Stimulated activated CD4-positive, alpha-beta T cell treated with anti-CD3 and anti-CD28 coated beads, TNF-alpha, amount 100 ng/mL, for 4 hours (primary cell): ENCODE results near the gene FAM3D.

Experiments used
- DNase-seq, 3 experiments: peaks; one replicate each; pipeline ENCODE4 v3.0.0-alpha.2; 2020; ENCODE audit warnings: low read depth in 3 of 3

FAM3D gene

DNA sequence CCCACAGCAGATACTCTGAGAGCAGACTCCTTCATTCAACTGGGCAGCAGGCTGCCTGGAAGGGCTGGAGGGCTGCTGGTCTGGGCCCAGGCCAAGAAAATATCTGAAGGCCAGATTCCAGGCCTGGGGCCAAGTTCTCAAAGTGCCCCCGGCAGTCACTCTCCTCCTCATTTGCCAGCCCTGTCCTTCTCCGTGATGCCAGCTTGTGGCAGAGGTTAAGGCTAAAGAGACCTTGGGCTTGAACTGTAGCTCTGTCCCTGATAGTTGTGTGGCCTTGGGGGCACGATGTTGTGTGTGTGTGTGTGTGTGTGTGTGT, 39.0 kb downstream of the FAM3D start:
- no peak for DNase-seq

DNA sequence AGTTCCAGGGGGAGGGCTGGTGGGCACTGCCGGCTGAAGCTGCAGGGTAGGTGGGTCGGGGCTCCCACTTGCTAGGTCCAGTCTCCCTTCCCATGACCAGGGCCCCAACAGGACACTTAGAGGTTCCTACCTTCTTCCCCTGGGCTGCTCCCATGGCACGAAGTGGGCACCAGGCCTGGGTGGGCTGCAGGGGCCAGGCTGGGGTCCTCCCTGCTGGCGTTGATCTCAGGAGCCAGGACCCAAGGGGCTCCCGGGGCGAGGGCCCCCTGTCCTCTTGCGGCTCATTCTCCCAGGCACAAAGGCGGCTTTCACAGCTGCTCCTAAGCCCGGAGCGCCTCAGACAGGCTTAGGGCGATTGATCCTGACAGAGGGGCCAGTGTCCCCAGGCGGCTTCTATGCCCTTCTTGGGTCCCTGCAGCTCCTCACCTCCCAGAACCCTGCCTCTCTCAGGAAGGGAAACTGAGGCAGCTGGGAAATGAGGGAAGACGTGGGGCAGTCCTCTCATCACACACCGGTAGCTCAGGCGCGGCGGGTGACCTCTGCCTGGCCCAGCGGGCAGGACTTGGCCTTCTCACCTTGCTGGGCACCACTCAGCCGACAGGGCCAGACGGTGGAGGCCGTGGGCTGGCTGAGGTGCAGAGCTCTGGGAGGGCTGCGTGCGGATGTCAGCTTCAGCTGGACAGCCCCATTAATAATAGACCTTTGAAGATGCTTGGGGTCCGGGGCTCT, 39.6 kb downstream of the FAM3D start:
- no peak for DNase-seq

DNA sequence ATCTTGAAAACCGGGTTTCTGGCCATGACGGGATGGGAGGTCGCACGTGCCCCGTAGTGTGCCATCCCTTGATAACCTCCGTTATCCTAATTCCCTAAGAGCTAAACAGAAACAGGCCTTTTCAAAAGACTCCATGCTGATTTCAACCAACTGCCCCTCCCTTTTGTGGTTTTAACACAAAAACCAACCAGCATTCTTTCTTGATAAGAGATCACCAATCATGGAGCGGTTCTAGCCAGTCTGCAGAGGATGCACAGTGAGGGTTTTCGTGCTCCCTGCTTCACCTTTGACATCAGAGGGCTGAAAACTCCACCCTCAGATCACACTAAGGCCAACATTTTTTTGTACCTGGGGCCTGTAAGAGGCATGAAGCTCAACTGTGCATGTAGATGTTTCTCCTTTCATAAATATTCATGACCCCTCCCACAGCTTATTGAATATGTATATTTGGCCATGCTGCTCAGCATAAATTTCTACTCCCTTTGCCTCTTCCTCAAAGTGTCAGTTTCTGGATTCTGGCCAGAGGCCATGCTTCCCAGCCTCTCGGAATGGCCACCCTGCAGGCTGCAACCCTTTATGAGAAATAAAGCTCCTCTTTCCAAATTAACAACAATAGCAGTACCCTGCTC, 41.3 kb downstream of the FAM3D start:
- DNase-seq, result no peak

DNA sequence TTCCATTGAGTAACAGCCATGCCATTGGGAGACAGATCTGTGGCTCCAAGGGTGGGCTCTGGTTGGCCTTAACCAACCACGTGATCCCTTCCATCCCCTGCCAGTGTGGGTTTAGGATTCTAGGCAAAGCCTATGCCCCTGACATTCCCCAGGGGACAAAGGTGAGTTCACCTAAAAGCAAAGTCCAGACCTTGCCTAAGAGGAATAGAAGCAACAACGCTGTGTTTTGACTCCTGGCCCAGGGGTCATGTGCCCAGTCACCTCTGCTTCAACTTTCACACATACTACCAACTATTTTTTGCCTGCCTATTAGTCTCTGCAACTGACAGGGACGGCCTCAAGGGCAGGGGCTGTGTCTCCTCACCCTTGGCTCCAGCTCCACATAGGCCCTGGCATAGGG, 42.0 kb downstream of the FAM3D start:
- no peak for DNase-seq

DNA sequence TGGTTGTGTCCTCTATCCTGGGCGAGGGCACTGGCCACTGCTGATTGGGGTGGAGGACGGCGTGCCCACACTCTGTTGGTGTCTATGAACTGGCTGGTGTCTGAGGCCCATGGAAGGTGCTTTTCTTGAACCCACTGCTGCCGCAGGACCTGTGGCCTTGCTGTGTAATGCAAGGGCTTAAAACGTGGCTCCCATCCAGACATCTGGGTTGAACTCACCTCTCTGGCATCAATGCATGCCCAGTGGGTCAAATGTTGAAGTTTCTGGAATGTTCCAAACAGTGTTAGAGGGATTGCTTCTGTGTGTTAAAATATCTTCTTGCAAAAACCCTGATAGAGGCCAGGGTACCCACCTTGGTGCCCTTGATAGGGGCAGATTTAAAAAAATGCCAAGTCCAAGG, 42.6 kb downstream of the FAM3D start:
- DNase-seq, result no peak

DNA sequence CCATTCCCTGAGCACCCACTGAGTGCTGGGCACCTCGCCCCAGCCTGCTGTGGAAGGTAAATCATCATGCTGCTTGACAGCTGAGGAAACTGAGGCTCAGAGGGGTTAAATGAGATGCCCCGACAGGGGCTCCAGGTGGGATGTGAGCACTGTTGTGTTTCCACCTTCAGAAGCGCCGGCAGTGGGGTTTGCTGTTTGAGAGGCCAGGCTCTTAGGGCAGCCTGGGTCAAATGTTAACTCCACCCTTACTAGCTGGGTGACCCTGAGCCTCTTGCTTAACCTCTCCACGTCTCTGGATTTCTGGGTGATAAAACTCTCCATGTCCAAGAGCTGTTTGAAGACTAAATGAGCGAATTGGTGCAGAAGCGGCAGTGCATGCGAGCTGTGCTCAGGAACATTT, 43.1 kb downstream of the FAM3D start:
- DNase-seq, result no peak

DNA sequence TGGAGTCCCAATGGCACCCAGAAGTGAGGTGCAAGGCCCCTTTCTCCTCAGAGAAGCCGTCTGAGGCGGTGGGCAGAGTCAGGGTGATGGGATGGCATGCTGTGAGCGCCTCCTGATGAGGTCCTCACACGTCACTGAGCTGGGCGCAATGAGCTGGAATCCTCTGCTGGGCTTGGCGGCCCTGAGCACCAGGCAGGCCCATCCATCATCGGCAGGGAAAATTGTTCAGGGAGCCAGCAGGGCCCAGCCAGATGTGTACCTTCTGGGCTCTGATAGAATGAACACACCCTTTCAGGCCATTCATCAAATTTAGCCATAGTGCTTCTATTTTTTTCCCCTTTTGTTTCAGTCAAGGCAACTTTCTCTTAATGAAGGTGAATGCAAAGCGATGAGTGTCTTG, 43.7 kb downstream of the FAM3D start:
- no peak for DNase-seq

DNA sequence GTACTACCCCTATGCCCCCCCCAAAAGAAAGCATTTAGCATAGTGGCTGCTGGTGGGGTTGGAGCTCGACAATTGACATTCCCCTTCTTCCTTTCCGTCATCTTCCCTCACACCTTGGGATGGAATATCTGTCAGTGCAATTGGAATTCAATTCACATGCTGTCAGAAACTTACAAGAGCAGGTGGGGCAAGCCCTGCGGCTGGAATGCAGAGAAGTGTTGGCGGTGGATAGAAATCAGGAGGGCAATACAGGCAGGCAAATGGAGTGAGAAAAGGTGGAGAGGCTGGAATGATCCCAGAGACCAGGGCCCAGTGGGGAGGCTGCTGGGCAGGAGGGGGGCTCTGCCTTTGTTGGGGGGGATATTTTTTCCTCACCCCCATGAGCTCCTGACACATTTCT, 44.1 kb downstream of the FAM3D start:
- no peak for DNase-seq

DNA sequence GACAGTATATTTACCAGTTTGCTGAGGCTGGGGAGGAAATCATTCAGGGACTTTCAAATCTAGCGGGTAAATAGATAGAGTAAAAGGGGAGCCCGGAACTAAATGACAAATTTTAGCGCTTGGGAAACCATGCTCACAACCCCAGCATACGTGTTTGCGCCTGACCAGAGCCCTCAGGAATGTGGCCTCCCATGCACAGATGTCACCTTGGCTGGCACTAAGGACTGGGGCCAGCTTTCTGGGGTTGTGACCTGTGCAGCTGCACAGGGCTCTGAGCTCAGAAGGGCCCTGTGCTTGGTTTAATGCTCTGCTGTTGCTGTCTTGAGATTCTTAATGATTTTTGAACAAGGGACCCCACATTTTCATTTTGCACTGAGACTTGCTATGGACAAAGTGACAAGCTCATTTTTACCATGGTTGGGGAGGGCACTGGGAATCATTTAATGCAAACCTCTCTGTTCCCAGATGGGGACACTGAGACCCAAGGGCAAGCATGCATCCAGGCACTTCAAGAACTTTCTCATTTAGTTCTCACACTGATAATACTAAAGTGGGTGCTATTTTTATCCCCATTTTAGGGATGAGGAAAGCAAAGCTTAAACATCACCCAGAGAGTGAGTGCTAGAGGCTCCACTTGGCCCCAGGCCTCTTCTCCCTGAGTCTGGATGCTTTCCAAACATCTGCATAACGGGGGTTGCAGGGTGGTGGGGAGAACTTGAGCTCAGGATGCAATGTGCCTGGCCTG, 45.3 kb downstream of the FAM3D start:
- DNase-seq, result no peak

DNA sequence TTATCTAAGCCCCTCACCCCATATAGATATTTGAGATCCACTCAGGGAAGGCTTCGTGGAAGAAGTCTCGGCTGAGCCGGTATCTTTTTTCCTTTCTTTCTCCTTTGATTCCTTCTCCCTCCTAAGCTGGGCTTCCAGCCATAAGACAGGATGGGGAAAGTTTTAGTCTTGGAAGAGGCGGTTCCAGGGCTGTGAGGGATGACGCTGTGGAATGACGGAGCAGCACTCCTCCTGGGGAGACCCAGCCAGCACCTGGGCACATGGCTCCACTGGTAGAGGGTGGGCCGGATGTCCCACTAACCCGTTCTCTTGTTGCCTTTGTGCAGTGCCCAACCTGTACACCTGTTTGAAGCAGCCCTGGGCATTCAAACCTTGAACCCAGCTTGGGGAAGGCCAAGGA, 46.2 kb downstream of the FAM3D start:
- no peak for DNase-seq

DNA sequence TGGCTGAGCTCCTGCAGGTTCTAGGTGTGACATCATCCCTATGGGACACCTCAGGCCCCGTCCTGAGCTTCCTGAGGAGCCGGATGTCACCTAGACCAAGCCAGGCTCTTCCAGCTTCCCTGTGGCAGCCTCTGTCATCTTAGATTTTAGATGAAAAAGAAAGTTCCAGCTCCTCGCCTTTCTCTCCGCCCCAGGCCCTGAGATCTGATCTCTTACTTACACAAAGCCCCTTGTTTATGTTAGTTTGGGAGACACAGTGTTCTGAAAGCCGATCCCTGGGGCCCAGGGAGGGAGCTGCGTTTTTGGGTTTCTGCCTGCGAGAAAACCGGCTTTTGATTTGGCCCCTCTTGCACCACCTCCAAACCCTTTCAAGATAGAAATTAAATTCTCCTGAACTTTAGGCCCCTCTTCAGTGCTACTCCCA, 49.2 kb downstream of the FAM3D start:
- no peak for DNase-seq

DNA sequence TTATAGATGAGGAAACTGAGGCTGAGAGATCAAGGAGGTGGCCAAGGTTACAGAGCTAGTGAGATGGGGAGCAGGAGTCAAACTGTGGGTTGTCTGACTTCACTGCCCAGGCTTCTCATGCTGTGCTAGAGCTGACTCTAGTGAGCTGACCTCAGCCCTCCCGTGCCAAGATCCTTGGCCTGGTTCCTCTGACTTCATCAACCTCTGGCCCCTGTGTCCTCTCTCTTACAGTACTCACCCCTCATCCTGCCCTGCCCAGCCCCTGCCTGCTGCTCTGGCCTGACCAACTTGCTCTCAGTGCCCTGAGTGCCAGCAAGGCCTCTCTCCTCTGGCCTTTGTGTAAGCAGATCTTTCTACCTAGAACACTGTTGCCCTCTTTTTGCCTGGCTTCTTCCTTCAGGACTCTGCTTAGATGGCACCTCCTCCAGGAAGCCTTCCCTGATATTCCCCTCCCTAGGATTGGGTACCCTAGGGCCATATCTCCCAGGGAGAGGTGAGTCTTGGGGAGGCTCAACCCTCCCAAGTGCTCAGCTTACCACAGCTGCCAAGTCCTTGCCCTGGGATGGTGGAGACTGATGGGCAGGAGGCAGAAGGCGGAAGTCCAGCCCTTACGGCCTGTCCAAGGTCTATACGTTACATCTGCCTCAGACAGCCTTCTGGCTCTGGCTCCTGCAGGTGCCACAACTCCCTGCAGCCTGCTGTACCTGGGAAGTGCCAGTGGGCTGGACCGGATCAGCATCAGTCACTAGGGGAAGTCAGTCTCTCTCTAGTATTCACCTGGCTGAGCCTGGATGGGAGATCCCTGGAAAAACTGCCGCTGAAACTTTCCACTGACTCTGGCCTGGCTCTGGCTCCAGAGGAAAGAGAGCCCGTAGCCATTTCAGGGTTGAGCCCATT, 53.1 kb downstream of the FAM3D start:
- no peak for DNase-seq

DNA sequence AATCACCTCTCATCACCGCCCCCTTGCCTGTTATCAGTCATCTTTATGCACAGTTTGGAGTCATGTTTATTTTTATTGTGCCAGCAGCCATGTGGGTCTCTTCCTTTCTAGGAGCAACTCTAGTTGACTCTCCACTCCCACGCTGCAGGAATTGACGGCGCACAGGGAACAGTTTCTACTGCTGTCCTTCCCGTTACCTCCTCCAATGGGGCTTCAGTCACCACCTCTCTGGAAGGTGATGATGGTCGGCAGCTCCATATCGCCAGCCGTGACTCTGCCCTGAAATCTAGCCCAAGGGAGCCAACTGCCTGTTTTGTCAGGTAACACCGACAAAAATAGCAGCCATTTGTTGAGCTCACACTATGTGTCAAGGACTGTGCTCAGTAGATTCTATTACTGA, 53.7 kb downstream of the FAM3D start:
- no peak for DNase-seq

DNA sequence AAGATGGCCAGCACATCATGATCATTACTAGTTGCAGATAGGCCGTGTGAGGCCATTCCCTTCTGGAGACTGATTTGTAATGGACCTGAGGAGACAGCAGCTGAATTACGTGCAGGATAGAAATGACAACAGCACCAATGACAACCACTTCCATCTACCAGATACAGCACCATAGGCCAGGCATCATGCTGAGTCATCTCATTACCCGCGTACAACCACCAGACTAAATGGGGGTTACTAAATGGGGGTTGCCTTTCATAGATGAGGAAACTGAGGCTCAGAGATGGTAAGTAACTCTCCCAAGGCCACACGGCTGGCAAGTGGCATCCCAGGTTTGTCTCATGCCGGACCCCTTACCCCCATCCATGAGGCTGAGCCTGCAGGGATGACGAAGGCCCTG, 56.6 kb downstream of the FAM3D start:
- no peak for DNase-seq

DNA sequence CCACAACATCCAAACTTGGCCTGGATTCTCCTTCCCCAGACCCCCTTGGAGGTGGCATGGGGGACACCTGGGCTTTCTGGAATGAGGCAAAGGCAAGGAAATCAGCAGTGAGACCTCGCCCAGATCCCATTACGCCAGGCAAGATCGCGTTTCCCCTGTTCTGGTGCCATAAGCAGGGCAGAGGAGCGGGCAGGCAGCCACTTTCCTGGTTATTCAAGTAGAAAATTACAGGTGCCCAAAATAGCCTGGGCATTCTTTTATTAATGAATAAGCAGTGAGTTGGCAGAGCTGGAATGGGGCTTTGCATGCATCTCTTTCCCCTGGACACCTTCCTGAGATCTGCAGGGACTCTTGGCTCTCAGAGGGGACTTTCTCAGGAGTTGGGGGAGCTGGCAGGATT, 57.9 kb downstream of the FAM3D start:
- DNase-seq, result no peak

DNA sequence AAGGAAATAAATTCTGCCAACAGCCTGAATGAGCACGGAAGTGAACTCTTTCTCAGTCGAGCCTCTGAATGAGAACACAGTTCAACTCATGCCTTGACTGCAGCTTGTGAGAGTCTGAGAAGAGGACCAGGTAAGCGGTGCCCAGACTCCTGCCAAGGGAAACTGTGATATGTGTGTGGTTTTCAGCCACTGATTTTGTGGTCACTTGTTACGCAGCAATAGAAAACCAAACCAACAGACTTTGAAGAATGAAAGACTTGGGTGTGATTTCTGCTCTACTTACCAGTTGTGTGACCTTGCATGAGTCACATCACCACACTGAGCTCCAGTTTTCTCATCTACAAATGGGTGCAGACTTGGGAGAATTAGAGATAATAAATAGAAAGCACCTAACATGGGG, 58.8 kb downstream of the FAM3D start:
- no peak for DNase-seq

DNA sequence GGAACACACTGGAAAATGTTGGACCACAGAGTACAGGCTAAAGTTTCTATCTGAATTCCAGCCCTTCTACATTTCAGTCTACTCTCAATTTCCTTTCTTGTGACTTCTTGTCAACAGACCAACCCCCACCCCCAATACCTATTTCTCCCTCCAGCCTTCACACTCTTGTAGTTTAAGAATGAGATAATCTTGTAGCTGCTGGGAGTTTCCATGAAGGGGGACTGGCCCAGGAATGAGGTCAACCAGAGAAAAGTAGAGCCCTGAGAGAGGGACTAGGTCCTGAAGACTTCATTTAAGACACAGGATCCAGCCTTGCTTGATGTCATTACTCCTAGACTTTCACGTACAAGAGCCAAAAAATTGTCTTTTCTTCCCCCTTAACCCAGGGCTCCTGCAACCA, 59.9 kb downstream of the FAM3D start:
- DNase-seq, result no peak

DNA sequence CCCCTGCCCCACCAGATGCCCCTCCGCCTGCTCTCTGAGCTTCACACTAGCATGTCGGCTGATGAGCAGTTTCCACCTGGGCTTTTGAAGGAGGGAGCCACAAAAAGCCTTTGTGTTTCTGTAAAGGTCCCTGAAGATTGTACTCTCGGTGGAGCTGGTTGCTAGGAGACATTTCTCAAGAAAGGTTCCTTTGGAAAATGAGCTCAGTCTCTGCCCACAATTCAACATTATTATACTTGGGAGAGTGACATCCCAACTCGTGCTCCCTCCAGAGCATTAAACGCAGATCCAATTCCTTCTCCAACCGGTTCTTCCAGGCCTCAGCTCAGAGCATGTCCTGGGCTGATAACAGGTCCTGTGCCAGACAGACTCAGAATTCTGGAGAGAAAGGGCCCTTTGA, 62.5 kb downstream of the FAM3D start:
- no peak for DNase-seq

DNA sequence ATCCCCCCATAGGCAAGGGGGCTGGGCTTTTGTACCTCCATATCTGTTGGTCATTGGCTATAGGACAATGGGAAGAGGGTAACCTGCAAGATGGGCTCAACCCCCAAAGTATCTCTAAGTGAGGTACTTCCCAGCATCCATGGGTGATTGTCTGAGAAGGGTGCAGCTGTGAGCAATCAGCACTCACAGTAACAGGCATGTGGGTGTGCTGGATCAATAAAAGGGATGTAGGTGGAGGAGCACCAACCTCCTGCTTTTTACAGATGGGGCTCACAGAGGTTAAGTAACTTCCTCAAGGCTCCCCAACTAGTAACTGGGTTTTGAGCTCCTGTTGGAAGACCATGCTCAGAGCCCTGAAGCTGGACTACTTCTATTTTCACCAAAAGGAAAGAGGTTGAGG, 63.0 kb downstream of the FAM3D start:
- no peak for DNase-seq

DNA sequence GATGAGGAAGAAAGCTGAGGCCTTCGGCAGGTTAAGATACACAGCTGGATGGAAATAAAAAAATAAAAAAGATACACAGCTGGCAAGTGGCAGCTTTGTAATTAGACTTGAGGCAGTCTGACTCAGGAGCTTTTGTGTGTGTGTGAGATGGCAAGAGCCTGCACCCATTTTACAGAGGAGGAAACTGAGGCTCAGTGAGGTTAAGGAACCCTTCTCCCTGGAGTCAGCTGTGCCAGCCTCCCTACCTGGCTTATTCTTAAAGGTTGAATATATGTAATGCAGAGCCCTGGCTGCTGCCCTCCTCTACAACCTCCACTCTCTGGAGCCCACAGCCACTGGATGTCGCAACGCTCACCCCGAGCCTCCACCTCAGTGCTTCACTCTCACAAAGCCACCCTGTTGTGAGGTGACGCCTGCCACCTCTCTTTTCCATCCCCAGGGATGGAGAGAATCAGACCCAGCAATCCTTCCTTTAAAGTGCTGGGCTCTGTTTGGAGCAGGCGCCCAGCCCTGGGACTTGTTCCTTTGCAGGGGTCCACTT, 68.7 kb downstream of the FAM3D start:
- DNase-seq, result no peak

DNA sequence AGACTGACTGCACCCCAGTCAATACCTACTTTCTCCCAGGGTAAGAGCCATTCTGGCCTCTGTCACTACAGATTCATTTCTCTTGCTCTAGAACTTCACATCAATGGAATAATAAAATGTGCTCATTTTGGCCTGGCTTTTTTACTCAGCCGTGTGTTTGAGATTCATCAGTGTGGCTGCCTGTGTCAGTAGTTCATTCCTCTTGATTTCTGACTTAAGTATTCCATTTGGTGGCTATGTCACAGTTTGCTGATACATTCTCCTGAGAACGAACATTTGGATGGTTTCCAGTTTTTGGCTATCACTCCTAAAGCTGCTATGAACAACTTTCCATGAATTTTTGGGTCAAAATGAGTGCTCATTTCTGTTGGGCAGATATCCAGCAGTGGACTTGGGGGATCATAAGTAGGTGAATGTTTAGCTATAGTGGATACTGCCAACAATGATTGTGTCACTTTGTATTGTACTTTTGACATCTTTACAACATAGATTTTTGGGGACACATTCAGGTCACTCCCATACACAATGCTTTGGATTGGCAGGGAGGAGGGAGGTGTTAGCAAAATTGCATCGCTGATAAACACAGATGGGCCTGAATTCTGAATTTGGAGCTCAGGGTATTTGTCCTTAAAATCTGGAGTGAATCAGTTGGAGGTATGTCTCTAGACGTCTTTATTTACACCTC, 69.6 kb downstream of the FAM3D start:
- DNase-seq, result no peak
